ENCODE data around the gene CARS1.

Gene CARS1

DNA sequence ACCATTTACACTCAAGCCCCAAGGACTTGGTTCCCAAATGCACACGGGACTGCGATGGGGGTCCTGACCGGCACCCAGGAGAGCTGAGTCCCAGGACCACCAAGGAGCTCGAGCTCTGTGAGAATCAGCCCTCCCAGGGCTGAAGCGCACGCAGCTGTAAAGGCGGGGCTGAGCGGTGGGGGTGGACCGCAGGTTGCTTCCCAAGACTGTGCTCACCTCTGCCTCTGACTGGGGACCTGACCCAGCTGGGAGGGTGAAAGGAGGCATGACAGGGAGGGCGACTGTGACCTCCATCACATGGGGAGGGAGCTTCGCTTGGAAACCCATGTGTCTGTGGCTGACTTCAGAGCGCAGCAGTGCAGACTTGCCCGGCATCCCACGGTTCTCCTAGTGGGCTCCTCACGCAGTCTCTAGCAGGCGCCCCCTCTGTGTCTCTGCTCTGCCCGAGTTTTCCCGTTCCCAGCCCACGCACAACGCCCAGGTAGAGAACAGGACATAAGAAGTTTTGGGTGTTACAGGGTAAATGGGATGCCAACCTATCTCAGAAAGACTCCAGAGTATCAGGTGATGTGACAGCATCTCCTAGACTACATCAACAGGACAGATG is 49.7 kb downstream of the CARS1 start:
- DNase-seq, result no peak

DNA sequence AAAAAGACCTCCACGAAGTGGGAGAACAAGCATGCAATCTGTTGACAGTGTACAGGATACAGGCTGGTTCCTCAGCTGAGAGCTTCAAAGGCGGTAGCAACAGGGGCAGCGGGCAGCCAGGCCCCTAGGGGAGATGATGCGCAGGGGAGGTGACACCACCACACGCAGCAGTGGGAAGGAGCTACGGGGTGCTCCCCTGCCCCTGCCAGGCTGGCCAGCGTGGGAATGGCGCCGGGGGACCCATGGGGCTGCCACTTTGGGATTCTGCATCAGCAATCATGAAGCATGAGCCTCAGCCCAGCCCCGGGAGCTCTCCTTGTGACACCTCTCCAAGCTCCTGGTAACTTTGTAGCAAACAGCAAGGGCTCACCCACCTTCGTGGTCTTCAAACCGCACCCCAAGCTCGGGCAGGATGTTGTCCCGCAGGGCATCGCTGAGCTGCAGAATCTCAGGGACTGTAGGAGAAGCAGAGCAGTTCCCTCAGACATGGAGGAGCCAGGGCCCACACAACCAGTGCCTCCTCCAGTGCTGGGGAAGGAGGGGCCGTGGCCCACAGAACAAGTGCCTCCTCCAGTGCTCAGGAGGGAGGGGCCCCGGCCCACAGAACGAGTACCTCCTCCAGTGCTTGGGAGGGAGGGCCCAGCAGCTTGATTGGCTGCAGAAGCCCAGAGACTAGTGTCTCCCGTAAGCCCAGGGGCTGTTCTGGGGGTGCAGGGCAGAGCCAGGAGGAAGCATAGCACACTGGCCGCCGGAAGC is 50.5 kb downstream of the CARS1 start:
- no peak for DNase-seq

DNA sequence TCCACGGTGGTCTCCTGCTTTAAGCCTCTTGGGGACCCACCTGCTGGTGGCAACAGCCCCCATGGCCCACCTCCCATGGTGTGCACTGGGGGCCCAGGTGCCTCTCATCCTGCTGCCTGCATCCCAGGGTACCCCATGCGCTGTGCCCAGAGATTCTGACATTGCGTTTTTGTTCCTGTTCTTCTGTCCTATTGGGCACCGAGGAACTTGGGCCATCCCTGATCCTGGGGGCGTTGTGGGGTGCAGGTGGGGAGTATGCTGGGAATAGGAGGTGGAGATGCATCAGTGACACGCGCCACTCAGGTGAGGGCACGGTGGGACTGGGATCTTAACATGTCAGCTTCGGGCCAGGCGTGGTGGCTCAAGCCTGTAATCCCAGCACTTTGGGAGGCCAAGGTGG is 52.7 kb downstream of the CARS1 start:
- DNase-seq, result no peak

DNA sequence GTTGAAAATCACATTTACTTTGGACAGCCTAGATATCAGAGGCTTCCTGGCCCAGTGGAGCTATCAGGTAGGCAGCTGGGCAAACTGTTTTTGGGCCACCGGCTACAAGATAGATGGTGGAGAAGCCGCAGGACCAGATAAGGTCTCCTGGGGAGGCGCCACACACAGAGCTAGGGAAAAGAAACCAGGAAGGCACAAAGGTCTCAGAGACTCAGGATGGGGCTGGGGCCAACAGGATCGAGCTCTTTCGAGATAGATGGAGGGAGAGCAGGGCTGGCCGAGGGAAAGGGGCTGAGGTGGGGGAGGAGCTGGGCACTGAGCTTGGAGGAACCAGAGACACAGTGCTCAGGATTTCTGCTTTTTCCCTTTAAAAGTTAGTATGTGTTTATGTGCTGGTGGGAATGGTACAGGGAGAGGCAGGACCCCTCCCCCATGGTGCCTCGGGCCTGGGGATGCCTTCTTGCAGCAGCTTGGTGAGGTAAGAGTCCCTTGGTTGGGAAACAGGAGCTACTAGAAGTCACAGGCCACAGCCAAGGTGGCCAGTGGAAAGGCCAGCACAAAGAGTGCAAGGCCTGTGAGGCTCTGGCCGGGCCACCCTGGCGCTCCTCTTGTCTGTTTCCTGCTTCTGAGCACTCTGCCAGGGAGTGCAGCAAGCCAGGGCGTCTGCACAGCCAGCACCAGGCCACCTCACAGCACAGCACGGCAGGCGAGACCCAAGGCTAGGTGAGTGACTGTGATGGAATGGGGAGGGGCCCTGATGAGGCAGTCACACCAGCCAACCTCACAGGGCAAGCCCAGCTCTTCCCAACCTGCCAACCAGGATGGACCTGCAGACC is 53.6 kb downstream of the CARS1 start:
- no peak for DNase-seq

DNA sequence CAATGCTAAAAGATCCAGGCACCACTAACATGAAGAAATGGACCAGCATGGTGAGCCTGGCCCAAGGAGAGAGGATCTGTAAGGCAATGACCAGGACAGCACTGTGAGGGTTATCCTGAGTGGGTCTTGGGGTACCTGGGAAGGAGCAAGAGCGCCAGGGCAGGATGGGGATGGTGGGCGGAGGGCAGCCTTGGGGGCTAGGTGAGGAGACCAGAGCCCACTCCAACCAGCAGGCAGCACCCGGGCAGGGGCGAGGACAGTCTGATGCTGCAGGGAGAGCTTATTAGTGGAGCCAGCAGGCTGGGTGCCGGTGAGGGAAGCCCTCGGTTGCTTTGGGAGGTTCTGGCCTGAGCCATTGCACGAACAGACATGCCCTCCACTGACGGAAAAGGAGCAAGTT is 54.4 kb downstream of the CARS1 start:
- DNase-seq, result no peak

DNA sequence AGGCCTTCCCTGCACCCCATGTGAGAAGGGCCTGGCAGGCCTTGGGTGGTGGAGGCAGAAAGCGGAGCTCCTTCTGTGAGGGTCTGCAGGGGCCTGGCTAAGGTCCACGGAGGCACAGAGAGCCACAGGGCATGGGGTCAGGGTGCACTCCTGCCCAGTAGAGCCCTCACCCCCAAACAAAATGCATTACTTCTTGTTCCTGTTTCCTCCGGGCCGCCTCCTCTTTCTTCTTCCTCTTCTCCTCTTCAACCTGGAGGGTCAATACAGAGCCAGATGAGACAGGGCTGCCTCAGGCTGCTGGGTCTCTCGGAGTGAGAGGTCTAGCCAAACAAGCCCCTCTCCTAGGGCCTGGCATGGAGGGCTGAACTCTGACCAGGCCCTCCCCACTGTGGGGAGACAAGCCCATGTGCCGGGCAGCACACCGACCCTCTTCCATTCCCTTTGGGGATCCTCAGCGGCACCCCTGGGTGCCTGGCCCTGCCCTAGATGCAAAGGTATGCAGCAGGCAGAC is 54.8 kb downstream of the CARS1 start:
- DNase-seq, result no peak

DNA sequence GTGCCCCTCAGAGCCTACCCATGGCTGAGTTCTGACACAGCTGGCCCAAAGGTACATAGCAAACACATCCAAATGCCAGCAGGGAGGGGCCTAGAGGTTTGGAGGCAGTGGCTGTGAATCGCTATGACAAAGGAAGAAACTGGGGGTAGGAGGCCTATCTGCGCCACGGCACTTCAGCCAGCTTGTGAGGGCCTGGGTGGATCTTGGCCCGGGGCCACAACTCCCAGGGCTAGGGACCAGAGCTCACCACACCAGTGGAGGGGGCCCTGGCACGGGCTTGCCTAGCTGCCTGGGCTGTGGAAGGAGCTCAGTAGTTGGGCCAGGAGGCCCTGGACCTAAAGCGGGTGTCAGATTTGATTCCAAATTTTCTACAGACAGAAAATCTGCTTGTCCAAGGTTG is 55.7 kb downstream of the CARS1 start:
- DNase-seq, result no peak

DNA sequence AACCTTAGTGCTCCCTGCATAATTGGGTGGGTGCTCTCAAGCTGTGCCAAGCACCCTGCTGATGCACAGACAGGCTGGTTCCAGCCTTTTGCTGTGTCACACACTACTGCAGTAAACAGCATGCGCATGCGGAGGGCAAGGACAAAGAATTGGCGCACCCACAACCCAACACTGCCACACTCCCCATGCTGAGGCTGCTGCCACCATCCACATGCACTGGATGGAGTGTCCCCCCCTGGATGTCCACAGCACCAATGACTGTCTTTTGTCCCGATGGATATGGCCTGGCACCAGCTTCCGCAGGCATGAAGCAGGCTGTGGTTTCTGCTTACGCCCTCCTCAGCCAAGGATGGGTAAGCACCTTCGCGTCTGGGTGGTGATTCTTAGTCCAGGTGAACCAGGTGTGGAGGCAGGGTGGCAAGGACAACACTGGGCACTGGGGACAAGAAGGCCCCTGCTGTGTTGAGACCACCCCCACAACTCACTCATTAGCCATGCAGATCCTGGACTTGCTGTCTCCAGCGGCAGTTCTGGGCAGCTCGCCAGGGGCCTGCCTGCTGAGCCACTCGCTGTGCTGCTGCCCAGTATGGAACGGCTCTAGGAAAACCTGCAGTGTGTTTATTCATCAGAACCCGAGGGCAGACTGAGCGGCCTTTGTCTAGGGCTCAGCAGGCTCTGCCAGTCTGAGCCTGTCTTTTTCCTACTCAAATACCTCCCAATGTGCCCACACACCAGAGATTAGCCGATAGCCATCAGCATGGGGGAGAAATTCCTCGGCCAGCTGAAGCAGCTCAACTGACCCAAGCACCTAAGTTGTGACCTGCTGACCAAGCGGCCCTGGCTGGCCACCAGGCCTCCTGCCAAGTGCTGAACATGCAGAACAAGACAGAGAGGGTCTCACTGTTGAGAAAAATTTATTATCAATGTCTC is 56.9 kb downstream of the CARS1 start:
- no peak for DNase-seq

DNA sequence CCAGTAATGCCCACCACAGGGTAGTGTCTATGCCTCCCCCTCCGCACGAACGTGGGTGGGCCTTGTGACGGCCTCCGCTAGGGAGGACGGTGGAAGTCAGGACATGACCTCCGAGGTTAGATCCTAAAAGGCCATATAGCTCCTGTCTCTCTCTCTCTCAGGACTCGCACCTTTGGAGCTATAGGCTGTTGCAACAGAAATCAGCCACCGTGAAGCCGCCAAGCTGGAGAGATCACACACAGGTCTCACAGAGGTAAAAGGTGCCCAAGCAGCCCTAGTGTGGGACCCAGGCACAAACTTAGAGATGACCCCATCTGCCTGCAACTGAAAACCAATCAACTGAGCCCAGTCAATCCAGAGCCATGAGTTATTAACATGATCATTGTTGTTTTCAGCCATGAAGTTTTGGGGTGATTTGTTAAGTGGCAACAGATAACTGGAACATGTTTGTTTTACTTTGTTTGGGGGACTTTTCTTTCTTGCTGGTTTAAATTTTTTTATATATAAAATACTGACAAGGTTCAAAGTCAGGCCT is 57.7 kb downstream of the CARS1 start:
- no peak for DNase-seq

DNA sequence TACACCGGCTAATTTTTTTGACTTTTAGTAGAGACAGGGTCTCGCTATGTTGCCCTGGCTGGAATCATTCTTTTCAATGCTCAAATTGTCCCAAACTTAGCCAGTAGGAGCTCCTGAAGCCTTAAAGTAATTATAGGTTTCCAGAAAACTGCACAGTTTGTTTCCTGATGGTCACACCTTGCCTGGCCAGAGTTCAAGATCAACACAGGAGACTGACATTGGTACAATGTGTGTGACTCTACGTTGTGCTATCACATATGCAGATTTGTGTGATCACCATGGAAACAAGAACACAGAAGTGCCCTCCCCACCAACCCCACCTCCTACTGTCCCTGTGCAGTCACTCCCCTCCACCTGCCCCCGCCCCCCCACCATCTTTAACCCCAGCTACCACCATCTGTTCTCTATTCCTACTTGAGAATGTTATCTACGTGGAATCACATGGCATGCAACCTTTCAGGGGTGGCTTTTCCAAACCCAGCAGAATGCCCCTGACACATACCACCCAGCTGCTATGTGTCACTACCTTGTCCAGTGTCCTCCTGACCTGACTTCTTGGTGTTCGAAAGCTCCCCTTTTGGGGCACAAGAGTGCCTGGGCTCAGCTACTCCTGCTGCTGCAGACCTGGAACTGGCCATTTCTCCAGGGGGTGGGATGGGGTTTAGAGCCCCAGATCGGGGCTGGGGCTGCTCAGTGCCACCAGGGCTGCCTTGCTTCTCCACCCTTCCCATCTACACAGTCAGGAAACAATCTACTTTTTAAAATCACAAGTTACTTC is 59.0 kb downstream of the CARS1 start:
- DNase-seq, result no peak

DNA sequence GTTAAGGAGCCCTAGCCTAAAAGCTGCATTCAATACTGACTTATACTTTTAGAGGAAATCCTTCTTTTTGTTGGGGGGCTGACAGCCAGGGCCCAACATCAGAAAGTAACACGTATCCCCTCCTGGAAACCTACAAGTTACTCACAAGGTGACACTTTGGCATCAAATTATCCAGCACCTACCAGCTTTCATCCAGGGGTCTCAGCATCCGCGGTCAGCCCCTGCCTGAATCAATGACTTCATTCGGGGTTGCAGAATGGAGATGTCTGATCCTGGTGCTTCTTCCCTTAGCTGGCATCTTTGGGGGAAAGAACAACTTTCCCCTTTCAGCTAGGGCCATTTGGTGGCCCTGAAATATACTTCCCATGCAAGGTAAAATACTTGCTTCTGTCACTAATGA is 59.8 kb downstream of the CARS1 start:
- DNase-seq, result no peak

DNA sequence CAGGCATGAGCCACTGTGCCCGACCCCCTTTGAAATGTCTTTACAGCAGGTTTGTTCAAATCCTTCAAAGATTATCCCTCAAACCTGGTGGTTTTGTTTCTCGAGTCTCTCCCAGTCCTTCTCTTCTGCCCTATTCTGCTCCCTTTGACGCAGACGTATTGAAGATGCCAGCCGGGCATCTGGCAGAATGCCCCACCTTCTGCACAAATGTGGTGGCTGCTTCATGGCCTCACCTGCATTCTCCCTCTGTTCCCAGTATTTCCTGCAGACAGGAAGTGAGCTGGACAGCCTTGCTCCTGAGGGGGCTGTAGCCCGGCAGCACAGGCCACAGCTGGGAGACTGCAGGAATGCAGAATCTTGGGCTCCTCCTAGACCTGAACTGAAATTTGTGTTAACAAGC is 60.2 kb downstream of the CARS1 start:
- no peak for DNase-seq

DNA sequence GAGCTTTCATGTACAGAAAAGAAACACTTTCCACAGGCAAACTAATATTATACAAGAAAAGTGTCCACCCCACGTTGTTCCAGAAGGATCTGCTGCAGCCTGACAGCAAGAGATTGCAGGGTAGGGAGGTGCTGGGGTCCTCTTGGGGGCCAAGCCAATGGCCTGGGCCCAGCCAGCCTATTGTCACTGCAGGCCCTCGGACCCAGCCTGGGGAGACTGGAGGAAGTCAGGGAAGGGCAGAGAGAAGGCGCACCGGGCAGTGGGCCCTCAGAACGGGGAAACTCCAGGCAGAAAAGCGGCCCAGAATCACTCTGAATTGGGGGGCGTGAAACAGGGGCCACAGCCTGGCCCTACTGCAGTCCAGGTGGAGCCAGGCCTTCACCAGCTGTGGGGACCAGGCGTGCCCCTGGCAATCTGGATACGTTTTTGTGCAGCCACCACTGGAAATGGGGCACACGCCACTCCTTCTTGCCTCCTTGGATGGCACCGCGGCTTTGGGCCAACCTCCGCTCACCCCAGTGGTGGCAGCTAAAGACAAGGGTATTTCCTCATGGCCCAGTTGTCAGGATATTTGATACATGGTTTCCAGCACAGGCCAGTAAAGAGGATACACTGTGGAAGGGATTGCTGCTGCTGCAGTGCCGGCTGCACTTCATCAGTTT is 61.2 kb downstream of the CARS1 start:
- DNase-seq, result no peak

DNA sequence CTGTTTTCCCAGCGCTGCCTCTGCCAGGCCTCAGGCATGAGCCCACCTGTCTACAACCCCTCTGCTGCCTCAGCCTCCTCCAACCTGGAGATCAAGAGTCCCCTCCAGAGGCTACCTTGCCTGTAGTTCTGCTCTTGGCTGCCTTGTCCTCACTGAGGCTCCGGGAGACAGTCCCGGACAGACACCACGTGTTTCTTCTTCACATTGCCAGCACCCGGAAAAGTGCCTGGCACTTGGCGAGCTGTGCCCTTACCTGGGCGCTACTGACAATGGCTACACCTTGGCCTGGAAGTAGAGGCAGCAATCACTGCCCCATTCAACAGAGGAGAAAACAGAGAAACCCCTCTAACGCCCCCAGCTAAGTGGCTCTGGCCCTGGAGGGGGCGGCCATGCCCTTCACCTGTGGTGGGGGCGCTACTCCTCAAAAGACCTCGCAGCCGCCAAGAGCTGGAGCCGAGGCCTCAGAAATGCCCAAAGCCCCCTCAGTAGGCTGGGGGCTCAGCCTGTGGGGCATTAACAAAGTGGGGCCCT is 62.1 kb downstream of the CARS1 start:
- no peak for DNase-seq

DNA sequence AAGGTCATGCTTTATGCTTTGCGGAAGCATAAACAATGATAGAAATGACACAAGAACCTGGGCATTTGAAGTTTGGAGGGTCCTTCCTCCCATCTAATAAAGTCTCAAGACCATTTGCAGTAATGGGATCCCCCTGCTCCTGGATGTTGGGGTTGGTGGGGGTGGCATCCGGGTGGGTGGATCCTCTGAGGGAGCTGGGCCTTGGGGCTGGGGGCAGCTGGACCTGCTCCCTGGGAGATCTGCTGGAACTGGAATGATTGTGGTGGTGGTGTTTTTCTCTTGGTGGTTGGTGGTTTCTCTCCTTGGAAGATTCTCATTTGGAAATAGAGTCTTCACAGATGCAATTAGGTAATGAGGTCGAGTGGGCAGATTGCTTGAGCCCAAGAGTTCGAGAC is 62.9 kb downstream of the CARS1 start:
- no peak for DNase-seq

DNA sequence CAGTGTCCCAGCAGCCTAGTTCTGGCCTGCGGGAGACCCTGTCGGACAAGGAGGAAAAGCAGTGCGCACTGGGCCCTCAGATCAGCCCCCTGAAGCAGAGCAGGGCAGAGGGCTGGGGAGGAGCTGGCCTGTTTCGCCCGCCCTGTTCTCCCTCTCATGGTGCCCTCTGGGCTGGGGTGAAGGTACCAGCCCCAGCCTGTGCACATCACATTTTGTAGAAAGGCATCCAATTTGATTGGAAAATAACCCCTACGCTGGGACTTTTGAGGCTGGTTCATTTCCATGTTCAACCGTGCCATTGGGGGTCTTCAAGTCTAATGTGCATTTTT is 64.3 kb downstream of the CARS1 start:
- DNase-seq, result no peak

DNA sequence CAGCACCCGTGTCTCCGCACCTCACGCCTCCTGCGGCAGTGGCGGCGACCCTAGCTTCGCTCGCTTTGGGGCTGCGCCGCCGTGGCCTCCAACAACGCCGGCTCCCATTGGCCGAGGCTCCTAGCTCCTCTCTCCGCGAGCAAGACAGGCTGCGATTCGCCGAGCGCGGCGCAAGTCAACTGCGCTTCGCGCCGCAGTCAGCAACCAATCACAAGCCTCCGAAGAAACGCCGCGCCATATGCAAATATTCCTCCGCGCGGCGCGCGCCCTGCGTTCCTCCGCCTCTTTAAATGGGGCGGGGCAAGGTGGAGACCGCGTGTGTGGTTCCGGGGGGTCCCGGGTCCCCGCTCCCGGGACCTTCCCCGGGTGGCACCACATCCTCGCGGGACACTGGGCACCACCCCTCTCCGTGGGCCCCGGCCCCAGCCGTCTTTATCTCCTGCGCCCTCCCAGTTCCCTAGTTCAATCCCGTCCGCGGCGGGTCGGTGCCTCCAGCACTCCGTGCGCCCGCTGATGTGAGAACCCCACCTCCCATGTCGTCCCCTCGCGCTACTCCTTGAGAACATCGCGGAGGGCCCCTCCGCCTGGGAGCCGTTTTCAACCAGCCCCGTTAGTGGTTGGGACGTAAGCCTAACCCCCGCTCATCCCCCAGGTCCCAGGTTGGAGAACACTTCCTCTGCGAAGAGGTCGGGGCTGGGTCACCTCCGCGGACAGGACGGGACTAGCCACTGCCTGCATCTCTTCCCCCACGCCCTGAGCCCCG is 64.8 kb downstream of the CARS1 start, which contains the start of gene NAP1L4:
NAP1L4 (minus strand) TSS at position 96 of the 763 bp plus-strand sequence. CDS start 13,109 bp downstream, outside the sequence.
- DNase-seq, result peak; percentile 96

DNA sequence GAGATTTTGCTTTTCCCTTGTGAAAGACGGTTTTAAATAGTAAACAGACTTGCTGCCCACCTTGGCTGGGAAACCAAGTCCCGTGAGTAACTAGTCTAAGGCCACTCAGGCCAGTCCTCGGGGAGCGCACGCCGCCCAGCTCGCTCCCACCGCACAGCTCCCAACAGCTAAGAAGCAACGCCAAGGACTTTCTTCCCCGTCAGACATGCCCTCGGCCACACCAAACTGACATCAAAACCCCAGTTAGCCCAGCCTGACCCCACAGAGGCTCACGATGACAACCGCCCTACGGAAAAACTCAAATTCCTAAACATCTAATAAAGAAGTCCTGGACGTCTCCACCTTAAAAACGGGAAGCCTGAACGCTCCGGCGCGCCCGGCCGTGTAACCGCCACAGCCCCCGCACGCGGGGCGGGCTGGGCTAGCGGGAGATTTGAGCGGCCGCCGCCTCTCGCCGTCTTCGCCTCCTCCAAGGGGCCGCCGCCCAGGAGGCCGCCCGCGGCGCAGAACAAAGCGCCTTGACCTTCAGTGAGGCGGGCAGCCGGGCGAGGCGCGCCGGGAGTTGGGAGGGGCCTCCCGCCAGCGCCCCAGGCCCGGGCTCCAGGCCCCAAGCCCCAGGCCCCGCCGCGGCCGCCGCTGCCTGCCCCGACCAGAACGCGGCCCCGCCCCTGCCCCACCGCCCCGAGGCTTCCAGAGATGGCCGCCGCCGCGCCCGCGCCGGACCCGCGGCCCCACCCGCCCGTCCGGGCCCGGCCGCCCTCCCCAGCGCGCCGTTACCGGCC is 65.6 kb downstream of the CARS1 start:
- DNase-seq, result no peak
